CD4-positive, CD25-positive, alpha-beta regulatory T cell (primary cell): ENCODE measurements around the gene KIF21B. TPM values are rescaled to one million over a fixed set of nuclear protein-coding genes. Genes with fewer than 3 reads are reported as not detected.

Experiments used
- ATAC-seq, 2 donors: fragments of 150-1000 bp; cut with Tn5 transposase; one replicate each; pipeline ENCODE4 v1.10.0; 2021; ENCODE audit warnings: low read depth in 2 of 2, moderate number of reproducible peaks in 2 of 2, moderate library complexity in 1 of 2
- DNase-seq, 3 donors: peaks; one replicate each; pipeline versions ENCODE4 v3.0.0 to v3.0.0-alpha.2; 2012 to 2022; ENCODE audit warnings: mixed read lengths in 1 of 3
- H3K27ac ChIP-seq: one replicate; pipeline ENCODE4 v1.7.0; 2013; ENCODE audit warnings: mild to moderate bottlenecking, low read length; ENCODE audit not compliant: insufficient read depth, poor library complexity, severe bottlenecking
- H3K27me3 ChIP-seq: one replicate; pipeline ENCODE4 v1.7.0; 2013; ENCODE audit warnings: low read length; ENCODE audit not compliant: control insufficient read depth, insufficient read depth
- H3K36me3 ChIP-seq: one replicate; pipeline ENCODE4 v1.7.0; 2013; ENCODE audit warnings: mild to moderate bottlenecking, low read length, moderate library complexity; ENCODE audit not compliant: control insufficient read depth, insufficient read depth
- H3K4me1 ChIP-seq: 2 replicates; pipeline ENCODE4 v1.7.0; 2013; ENCODE audit warnings: mild to moderate bottlenecking, low read length; ENCODE audit not compliant: insufficient read depth, control insufficient read depth, poor library complexity, severe bottlenecking
- H3K4me3 ChIP-seq: one replicate; pipeline ENCODE4 v1.7.0; 2013; ENCODE audit warnings: low read depth, mild to moderate bottlenecking, low read length, moderate library complexity
- H3K9me3 ChIP-seq, 2 experiments: 1 replicate in 1 of 2; 2 replicates in 1 of 2; pipeline ENCODE4 v1.7.0; 2013; ENCODE audit warnings: low read length in 2 of 2, mild to moderate bottlenecking in 1 of 2, moderate library complexity in 1 of 2; ENCODE audit not compliant: control insufficient read depth in 2 of 2
- H3K27ac Mint-ChIP-seq, 3 donors: one replicate each; pipeline ENCODE4 v1.8.0; 2020 to 2022; ENCODE audit warnings: mild to moderate bottlenecking in 3 of 3, mixed read lengths in 3 of 3, moderate library complexity in 2 of 3
- H3K27me3 Mint-ChIP-seq: one replicate; pipeline ENCODE4 v1.8.0; 2022; ENCODE audit warnings: mild to moderate bottlenecking, mixed read lengths
- H3K36me3 Mint-ChIP-seq: one replicate; pipeline ENCODE4 v1.8.0; 2020; ENCODE audit warnings: mixed read lengths
- H3K4me1 Mint-ChIP-seq, 4 donors: one replicate each; pipeline ENCODE4 v1.8.0; 2020 to 2022; ENCODE audit warnings: mixed read lengths in 4 of 4, mild to moderate bottlenecking in 1 of 4
- H3K4me3 Mint-ChIP-seq, 4 donors: one replicate each; pipeline ENCODE4 v1.8.0; 2020 to 2022; ENCODE audit warnings: mild to moderate bottlenecking in 4 of 4, mixed read lengths in 4 of 4, moderate library complexity in 3 of 4
- H3K9me3 Mint-ChIP-seq, 7 donors: one replicate each; pipeline ENCODE4 v1.8.0; 2020 to 2022; ENCODE audit warnings: mixed read lengths in 7 of 7, mild to moderate bottlenecking in 3 of 7, moderate library complexity in 2 of 7
- polyA plus RNA-seq, 4 donors: library from polyadenylated mRNA; unstranded; fragments of 300-500 nt; fragmentation: Illumina TruSeq; gene quantifications; one replicate each; pipeline ENCODE4 v1.2.3, GENCODE V29; 2021
- total RNA-seq: library from RNA; stranded (reverse); gene quantifications from one replicate; pipeline ENCODE4 v1.2.3, GENCODE V29; 2022

The KIF21B gene
- total and polyA plus RNA-seq, 5 donors from 2014 or later = 2.3 to 96.9 (median 3.3) TPM

- H3K27me3 Mint-ChIP-seq = peaks cover 4% of the 10 kb centered on the region
- Histone ChIP-seq H3K4me1 (peaks cover 70% of the 10 kb centered on the region), H3K27ac (peak overlapping the region; percentile 87), H3K36me3 (no peaks in the 10 kb centered on the region), H3K27me3 (no peaks in the 10 kb centered on the region), H3K9me3 (no peaks in the 10 kb centered on the region), H3K4me3 (peak overlapping the region; percentile 86)
- peaks cover 12 to 82% (median 47%) of the 10 kb centered on the region in 4 donors for H3K4me1 Mint-ChIP-seq
- ATAC-seq (no peak), DNase-seq (peak; percentile 12 to 67 (median 41))
- peak overlapping the region; percentile 97 to 99 (median 98) for H3K4me3 Mint-ChIP-seq
- peak overlapping the region; percentile 92 to 98 (median 96) for H3K27ac Mint-ChIP-seq
- peaks cover 4% of the 10 kb centered on the region for H3K36me3 Mint-ChIP-seq
- H3K9me3 Mint-ChIP-seq = no peaks in the 10 kb centered on the region
Observed at GRCh38 chr1:201022820-201023516, 546 bp downstream of the KIF21B start.

GRCh38 chr1:201022493-201022819 lies 1.1 kb downstream of the KIF21B start:
- peak overlapping the region; percentile 87 for H3K27ac ChIP-seq
- ATAC-seq (no peak), DNase-seq (peak in 1 of 3 donors; percentile 31)
- peak overlapping the region; percentile 92 to 98 (median 96) for H3K27ac Mint-ChIP-seq
- H3K4me3 ChIP-seq = peak overlapping the region; percentile 86
- H3K9me3 Mint-ChIP-seq = no peaks in the 10 kb centered on the region
- H3K4me3 Mint-ChIP-seq = peak overlapping the region; percentile 97 to 99 (median 98)
- H3K36me3 ChIP-seq = no peaks in the 10 kb centered on the region
- H3K9me3 ChIP-seq = no peaks in the 10 kb centered on the region
- peaks cover 4% of the 10 kb centered on the region for H3K27me3 Mint-ChIP-seq
- H3K36me3 Mint-ChIP-seq = peaks cover 4% of the 10 kb centered on the region
- H3K27me3 ChIP-seq = no peaks in the 10 kb centered on the region
- peaks cover 12 to 87% (median 50%) of the 10 kb centered on the region in 4 donors for H3K4me1 Mint-ChIP-seq
- H3K4me1 ChIP-seq = peaks cover 75% of the 10 kb centered on the region

GRCh38 chr1:201021630-201022492 lies 1.7 kb downstream of the KIF21B start:
- peak overlapping the region; percentile 86 for H3K4me3 ChIP-seq
- no peaks in the 10 kb centered on the region for H3K9me3 Mint-ChIP-seq
- H3K4me3 Mint-ChIP-seq = peak overlapping the region; percentile 97 to 99 (median 98)
- peak overlapping the region; percentile 92 to 98 (median 96) for H3K27ac Mint-ChIP-seq
- H3K36me3 Mint-ChIP-seq = peaks cover 4% of the 10 kb centered on the region
- DNase-seq = peak in 1 of 3 donors; percentile 43
- peaks cover 4% of the 10 kb centered on the region for H3K27me3 Mint-ChIP-seq
- H3K9me3 ChIP-seq = no peaks in the 10 kb centered on the region
- ATAC-seq = no peak
- peak overlapping the region; percentile 87 for H3K27ac ChIP-seq
- H3K4me1 Mint-ChIP-seq = peaks cover 9 to 89% (median 53%) of the 10 kb centered on the region in 4 donors
- H3K27me3 ChIP-seq = no peaks in the 10 kb centered on the region
- H3K36me3 ChIP-seq = no peaks in the 10 kb centered on the region
- H3K4me1 ChIP-seq = peaks cover 81% of the 10 kb centered on the region

- Histone ChIP-seq H3K4me3 (peak overlapping the region; percentile 86), H3K27me3 (no peaks in the 10 kb centered on the region), H3K36me3 (no peaks in the 10 kb centered on the region), H3K9me3 (no peaks in the 10 kb centered on the region), H3K4me1 (peaks cover 86% of the 10 kb centered on the region), H3K27ac (peak overlapping the region; percentile 87)
- Mint-ChIP-seq H3K27me3 (peaks cover 4% of the 10 kb centered on the region), H3K36me3 (peaks cover 4% of the 10 kb centered on the region), H3K9me3 (no peaks in the 10 kb centered on the region), H3K4me1 (peaks cover 5 to 89% (median 49%) of the 10 kb centered on the region in 4 donors), H3K4me3 (peak overlapping the region; percentile 97 to 99 (median 98)), H3K27ac (peak overlapping the region; percentile 92 to 99 (median 99))
- DNase-seq (peak in 2 of 3 donors; percentile 15 to 61), ATAC-seq (no peak)
Observed at GRCh38 chr1:201020721-201021629, 2.5 kb downstream of the KIF21B start.

- no peaks in the 10 kb centered on the region for H3K27me3 ChIP-seq
- no peaks in the 10 kb centered on the region for H3K36me3 ChIP-seq
- Mint-ChIP-seq H3K27me3 (peaks cover 4% of the 10 kb centered on the region), H3K36me3 (peaks cover 10% of the 10 kb centered on the region), H3K27ac (peak overlapping the region; percentile 92 to 99 (median 99)), H3K4me3 (peak overlapping the region; percentile 92 to 99 (median 98)), H3K4me1 (peaks cover 10 to 89% (median 55%) of the 10 kb centered on the region in 4 donors), H3K9me3 (no peaks in the 10 kb centered on the region)
- peaks cover 87% of the 10 kb centered on the region for H3K4me1 ChIP-seq
- H3K4me3 ChIP-seq = peak overlapping the region; percentile 62
- peak overlapping the region; percentile 87 for H3K27ac ChIP-seq
- DNase-seq = peak in 1 of 3 donors; percentile 73
- no peaks in the 10 kb centered on the region for H3K9me3 ChIP-seq
- no peak for ATAC-seq
Observed at GRCh38 chr1:201020040-201020591, 3.4 kb downstream of the KIF21B start.

GRCh38 chr1:201019321-201019977 lies 4.1 kb downstream of the KIF21B start:
- Mint-ChIP-seq H3K4me1 (peaks cover 14 to 90% (median 58%) of the 10 kb centered on the region in 4 donors), H3K36me3 (peaks cover 10% of the 10 kb centered on the region), H3K9me3 (no peaks in the 10 kb centered on the region), H3K4me3 (peak overlapping the region; percentile 92 to 99 (median 98)), H3K27me3 (peaks cover 4% of the 10 kb centered on the region), H3K27ac (peak overlapping the region; percentile 92 to 99 (median 99))
- Histone ChIP-seq H3K27ac (peak overlapping the region; percentile 87), H3K27me3 (no peaks in the 10 kb centered on the region), H3K4me1 (peaks cover 92% of the 10 kb centered on the region), H3K36me3 (no peaks in the 10 kb centered on the region), H3K9me3 (no peaks in the 10 kb centered on the region), H3K4me3 (peak overlapping the region; percentile 62)
- peak; percentile 81 to 98 (median 90) for DNase-seq
- peak; percentile 85 for ATAC-seq
